ENCODE results near the gene PDE10A.
"Not testable (repeated sequence)": the region's sequence is repeated elsewhere in the genome, so short reads cannot be mapped to it uniquely, and the experiment has no call there.

PDE10A gene

DNA sequence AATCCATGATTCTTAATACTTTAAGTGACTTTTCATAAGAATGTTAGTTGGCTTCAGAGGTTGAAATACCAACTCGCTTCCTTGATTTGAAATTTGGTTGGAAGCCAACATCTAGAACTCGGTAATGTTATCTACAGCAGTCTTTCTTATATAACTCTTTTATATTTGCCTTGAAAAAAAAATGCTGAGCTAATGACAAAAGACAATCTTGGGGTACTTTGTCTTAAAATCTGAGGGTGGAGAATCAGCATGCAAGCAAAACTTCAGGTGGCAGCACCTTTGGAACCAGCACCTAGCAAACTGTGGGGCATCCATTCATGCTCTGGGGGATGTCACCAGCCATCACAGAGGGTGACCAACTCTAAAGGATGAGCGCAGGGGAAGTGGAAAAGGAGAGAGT is 76.3 kb downstream of the PDE10A start:
- DNase-seq (ENCODE audit: low spot score), result no peak

DNA sequence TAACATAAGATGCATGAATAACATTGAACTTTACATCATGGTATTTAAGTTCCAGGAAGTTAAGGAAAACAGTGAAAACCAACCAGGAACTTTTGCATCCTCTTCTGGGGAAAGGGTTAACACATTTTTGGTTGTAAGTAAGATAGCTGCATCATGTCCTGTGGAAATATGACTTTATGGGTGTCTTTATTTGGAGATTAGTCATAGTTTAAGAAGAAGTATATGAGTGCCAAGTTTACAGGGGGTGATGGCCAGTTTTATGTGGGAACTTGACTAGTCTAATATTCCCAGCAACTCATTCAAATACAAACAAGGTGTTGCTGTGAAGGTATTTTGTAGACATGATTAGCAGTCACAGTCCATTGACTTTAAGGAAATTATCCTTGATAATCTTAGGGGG is 78.0 kb downstream of the PDE10A start:
- no peak for DNase-seq (ENCODE audit: low spot score)

DNA sequence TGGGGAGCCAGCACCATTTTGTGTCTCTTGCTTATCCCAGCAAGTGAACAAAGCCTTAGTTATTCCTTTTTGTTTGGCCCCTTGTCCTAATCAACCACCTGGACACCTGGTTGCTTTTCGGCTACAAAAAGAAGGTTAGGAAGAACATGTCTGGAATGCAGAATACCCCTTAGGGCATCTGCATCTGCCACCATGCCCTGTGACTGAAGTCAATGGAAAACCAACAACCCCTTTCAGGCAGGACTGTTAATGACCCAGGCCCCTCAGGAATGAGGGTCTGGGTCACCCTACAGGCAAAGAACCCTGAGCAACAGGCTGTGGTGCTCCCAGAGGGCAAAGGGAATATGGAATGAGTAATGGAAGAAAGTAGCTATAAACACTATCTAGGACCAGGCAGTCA is 78.5 kb downstream of the PDE10A start:
- DNase-seq (ENCODE audit: low spot score), result no peak

GRCh38 chr6:165581678-165582077 is 81.4 kb downstream of the PDE10A start:
- no peak for DNase-seq (ENCODE audit: low spot score)

DNA sequence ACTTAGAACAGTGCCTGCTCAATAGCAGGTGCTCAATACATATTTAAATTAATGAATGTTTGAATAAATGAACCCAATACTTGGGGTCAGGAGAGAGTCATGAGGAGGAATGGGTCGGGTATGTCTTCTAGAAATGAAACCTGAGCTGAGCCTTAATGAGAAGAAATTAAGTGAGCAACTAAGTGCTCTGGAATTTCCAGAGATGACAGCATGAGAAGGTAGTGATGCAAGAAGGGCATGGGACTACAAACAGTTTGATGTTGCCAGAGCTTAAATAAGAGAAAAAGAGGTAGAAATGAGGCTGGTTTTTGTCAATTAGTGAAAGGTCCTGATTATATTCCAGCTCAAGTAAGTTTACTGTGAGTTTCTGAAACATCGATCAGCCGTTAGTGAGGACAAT is 82.9 kb downstream of the PDE10A start:
- DNase-seq (ENCODE audit: low spot score), result no peak

DNA sequence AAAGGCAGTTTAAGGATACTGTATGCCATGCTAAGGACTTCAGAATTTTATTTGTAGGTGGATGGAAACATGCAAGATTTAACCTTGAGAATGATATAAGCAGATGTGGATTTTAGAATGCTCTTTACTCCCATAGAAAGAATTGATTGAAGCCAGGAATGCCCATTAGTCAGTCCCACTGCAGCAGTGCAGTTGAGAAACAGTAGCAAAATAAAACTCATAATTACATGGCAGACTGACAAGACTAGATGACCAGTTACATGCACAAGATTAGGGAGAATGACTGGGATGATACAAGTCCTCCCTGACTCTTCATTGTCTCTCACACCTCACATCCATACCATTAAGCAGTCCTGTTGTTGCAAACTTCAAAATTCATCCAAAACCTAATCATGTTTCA is 83.9 kb downstream of the PDE10A start:
- no peak for DNase-seq (ENCODE audit: low spot score)

GRCh38 chr6:165577556-165577955 is 85.5 kb downstream of the PDE10A start:
- DNase-seq (ENCODE audit: low spot score), result no peak

GRCh38 chr6:165575158-165575549 is 87.9 kb downstream of the PDE10A start:
- DNase-seq (ENCODE audit: low spot score), result no peak

DNA sequence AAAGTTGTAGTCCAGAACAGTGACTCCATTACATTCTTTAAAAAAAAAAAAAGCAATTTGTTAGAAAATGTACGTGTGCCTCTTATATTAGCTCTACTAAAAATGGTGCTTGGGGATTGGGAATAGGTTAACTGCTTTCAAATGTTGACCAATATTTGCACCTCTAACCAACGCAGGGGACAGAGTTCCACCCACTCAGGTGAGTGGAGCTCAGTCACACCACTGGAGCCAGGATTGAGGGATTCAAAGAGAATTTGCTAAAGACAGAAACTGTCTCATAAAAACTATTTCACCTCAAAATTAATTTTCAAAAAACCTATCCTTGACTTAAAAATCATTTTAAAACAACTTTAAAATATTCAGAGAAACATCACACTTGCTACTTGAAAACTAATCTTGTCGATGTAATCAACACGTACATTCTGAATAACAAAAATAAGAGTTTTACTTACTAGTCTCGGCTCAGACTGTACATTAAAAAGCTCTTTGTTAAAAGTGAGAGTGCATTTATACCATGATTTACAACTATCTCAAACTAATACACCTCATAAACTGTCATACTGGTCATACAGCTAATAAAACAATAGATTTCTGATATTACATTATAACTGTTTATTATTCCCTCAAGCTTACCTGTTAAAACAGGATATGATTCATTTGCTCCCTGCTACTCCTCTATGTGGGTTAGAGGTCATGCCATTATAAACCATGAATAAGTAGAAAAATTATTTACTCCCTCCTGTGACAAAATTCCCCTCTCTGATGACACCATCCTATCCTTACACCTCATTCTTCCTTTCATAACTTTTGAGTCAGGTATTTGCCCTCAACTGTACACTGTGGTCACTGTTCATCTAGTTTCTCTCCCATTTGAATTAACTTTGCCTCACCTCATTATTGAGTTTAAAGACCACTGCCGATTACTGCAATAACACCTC is 88.6 kb downstream of the PDE10A start:
- no peak for DNase-seq (ENCODE audit: low spot score)

DNA sequence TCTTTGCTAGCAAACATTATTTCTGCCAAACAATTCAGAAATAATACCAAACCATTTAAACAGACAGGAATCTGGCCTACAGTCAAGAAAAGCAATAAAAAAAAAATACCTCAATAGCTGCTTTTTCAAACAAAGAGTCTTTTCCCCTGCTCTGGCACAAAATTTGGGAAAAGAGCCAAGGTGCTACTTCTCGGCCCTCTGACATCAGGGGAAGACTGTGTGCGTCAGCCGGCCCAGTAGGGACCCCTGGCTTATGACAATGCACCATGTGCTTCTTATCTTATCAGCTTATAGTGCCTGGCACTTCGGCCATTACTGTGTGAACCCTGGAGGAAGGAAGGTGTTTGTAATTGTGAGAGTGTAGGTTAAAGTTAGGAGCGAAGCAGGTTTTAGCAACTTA is 89.4 kb downstream of the PDE10A start:
- no peak for DNase-seq (ENCODE audit: low spot score)

DNA sequence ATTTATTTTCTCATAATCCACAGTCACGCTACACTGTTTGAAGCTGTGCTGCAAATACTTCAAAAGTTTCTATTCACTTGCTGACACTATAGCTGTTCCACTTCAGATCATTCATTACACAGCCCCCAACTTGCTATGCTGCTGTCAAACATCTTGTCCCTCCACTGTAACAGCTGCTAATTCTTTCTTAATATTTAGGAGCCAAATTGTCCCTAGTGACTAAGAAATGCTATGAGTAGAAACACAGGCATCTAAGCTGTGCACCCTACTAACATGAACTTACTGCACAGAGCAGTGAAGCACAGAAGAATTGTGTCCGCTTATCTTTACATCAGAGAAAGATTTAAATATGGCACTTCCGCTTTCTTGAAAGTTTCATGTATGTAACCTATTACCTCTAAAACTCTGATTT is 91.3 kb downstream of the PDE10A start:
- no peak for DNase-seq (ENCODE audit: low spot score)

GRCh38 chr6:165571068-165571682 is 91.9 kb downstream of the PDE10A start:
- DNase-seq (ENCODE audit: low spot score), result no peak

- DNase-seq (ENCODE audit: low spot score), result no peak
Observed at GRCh38 chr6:165568326-165568725, 94.7 kb downstream of the PDE10A start.

DNA sequence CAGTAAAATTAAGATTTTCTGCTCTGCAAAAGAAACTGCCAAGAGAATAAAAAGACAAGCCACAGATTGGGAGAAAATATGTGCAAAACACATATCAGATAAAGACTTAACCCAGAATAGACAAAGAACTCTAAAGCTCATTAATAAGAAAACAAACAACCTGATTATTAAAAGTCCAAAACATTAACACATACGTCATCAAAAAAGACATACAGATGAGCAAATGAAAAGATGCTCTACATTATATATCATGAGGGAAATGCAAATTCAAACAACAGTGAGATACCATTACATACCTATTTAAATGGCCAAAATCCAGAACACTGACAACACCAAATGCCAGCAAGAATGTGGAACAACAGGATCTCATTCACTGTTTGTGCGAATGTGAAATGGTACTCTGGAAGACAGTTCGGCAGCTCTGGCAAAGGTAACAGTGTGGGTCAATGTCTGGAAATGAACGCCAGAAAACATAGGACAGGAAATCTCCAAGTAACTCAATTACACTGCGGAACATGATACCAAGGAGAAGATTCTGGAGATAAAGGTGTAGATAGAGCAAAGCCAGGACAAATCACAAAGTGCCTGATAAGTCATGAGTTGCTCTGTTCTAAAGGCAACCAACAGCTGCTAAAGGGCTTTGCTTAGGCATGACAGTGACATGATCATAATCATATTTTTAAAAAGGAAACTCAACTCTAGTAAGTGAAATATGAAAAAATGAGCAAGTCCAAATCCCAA is 96.8 kb downstream of the PDE10A start:
- DNase-seq (ENCODE audit: low spot score), result no peak

- no peak for DNase-seq (ENCODE audit: low spot score)
Observed at GRCh38 chr6:165562421-165563090, 100.5 kb downstream of the PDE10A start.

GRCh38 chr6:165559632-165560031 is 103.4 kb downstream of the PDE10A start:
- no peak for DNase-seq (ENCODE audit: low spot score)

- not testable (repeated sequence) for DNase-seq (ENCODE audit: low spot score)
Observed at GRCh38 chr6:165558097-165558496, 104.9 kb downstream of the PDE10A start.

DNA sequence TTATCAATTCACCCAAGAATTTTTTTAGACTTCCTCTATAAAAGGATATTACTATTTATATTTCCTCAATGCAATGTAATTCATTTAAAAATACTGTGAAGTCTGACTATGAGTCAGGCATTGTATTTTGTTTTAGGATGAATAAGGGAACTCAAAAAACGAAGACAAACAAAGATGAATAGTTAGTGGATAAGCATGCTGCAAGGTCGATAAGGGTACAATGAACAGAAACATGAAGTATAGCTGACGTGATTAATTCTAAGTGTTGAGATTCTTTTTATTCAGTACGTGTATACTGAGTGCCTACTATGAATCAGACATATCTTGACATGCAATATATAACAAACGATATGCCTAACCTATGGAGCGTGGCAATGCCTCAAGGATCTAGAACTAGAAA is 105.4 kb downstream of the PDE10A start:
- DNase-seq (ENCODE audit: low spot score), result no peak

DNA sequence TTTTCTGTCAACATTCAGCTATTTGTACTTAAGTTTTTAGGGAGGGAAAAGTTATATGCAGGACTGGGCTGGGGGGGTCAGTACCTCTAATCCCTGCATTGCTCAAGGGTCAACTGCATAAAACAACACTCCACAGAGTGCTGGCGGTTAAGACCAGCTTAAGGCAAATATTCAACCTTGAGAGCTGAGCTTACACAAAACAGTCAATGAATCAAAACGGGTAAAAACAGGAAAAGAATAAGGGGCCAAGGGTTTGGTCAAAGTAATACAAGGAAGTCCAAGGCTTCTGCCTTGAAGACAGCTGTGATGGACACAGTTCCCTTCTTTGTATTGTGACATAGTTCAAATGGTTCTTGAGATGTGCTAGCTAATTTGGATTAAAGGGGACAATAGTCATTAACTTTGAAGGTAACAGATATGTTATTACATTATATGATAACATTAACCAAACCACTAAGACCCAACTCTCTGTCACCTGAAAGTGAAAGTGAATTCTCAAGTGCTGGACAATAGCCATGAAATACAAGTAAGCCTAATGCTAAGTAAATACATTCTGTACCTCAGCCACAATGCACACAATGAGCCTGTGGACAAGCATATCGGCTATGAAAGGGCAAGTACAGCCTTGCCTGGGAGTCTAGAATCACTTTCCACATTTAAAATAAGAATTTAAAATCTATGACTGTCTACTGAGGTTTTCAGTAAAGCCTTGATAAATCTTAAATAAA is 106.8 kb downstream of the PDE10A start:
- no peak for DNase-seq (ENCODE audit: low spot score)

GRCh38 chr6:165554644-165555043 is 108.4 kb downstream of the PDE10A start:
- not testable (repeated sequence) for DNase-seq (ENCODE audit: low spot score)

DNA sequence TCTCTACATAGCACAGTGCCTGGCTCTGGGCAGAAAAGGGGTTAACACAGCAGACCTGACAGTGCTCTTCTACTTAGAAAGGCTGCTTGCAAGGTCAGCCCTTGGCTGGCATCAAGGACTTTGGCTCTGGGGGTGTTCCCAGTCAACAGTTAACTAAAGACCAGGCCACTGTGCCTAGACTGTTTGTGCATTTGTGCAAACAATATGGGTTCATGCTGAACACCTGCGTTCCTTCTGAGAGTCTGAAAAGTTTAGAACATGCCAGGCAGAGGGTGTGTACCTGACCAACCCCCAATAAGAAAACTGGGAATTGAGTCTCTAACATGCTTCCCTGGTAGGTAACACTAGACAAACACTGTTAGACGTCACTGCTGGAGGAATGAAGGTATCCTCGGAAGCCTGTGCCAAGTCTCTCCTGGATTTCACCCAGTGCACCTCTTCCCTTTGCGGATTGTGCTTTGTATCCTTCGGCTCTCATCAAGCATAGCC is 110.7 kb downstream of the PDE10A start:
- no peak for DNase-seq (ENCODE audit: low spot score)
